Measurements from ENCODE around the gene PAPOLA.
A peak's percentile ranks its signal among the peaks of the same experiment; 100 is the strongest.

Gene PAPOLA

GRCh38 chr14:96589577-96589976 lies 87.4 kb downstream of the PAPOLA start:
- Histone ChIP-seq H3K4me1 (ENCODE audit: control insufficient read depth, insufficient read depth, low read length) (peaks cover 8% of the 10 kb centered on the region), H3K4me3 (ENCODE audit: insufficient read depth, low read depth, low read length) (no peak overlapping the region), H3K27ac (ENCODE audit: insufficient read depth, low read depth, low read length, poor library complexity, severe bottlenecking) (no peak overlapping the region), H3K9me3 (ENCODE audit: control insufficient read depth, low read length) (no peaks in the 10 kb centered on the region), H3K36me3 (ENCODE audit: control insufficient read depth, insufficient read depth, low read length) (no peaks in the 10 kb centered on the region), H3K27me3 (ENCODE audit: control insufficient read depth, insufficient read depth, low read length, poor library complexity, severe bottlenecking) (peaks cover 18% of the 10 kb centered on the region)
- 89 to 94% methylated on average over 3 of the region's 3 CpGs for whole genome bisulfite sequencing, 2 experiments

GRCh38 chr14:96590190-96590864 lies 88.1 kb downstream of the PAPOLA start:
- no peak overlapping the region for H3K27ac ChIP-seq (ENCODE audit: insufficient read depth, low read depth, low read length, poor library complexity, severe bottlenecking)
- peaks cover 18% of the 10 kb centered on the region for H3K27me3 ChIP-seq (ENCODE audit: control insufficient read depth, insufficient read depth, low read length, poor library complexity, severe bottlenecking)
- WGBS, 2 experiments: 49 to 50% methylated on average over 9 of the region's 9 CpGs
- no peaks in the 10 kb centered on the region for H3K36me3 ChIP-seq (ENCODE audit: control insufficient read depth, insufficient read depth, low read length)
- H3K4me1 ChIP-seq (ENCODE audit: control insufficient read depth, insufficient read depth, low read length): peaks cover 8% of the 10 kb centered on the region
- no peaks in the 10 kb centered on the region for H3K9me3 ChIP-seq (ENCODE audit: control insufficient read depth, low read length)
- H3K4me3 ChIP-seq (ENCODE audit: insufficient read depth, low read depth, low read length): no peak overlapping the region

- H3K4me3 ChIP-seq (ENCODE audit: insufficient read depth, low read depth, low read length): peak overlapping the region; percentile 40
- 18 to 19% methylated on average over 54 of the region's 54 CpGs for WGBS, 2 experiments
- H3K27ac ChIP-seq (ENCODE audit: insufficient read depth, low read depth, low read length, poor library complexity, severe bottlenecking): no peak overlapping the region
- no peaks in the 10 kb centered on the region for H3K9me3 ChIP-seq (ENCODE audit: control insufficient read depth, low read length)
- peaks cover 8% of the 10 kb centered on the region for H3K4me1 ChIP-seq (ENCODE audit: control insufficient read depth, insufficient read depth, low read length)
- no peaks in the 10 kb centered on the region for H3K36me3 ChIP-seq (ENCODE audit: control insufficient read depth, insufficient read depth, low read length)
- H3K27me3 ChIP-seq (ENCODE audit: control insufficient read depth, insufficient read depth, low read length, poor library complexity, severe bottlenecking): peaks cover 18% of the 10 kb centered on the region
Measured at GRCh38 chr14:96592591-96593386, 90.6 kb downstream of the PAPOLA start.

- no peak overlapping the region for H3K27ac ChIP-seq (ENCODE audit: insufficient read depth, low read depth, low read length, poor library complexity, severe bottlenecking)
- no peak overlapping the region for H3K4me3 ChIP-seq (ENCODE audit: insufficient read depth, low read depth, low read length)
- WGBS, 2 experiments: 92 to 95% methylated on average over 6 of the region's 6 CpGs
- no peaks in the 10 kb centered on the region for H3K9me3 ChIP-seq (ENCODE audit: control insufficient read depth, low read length)
- peaks cover 8% of the 10 kb centered on the region for H3K4me1 ChIP-seq (ENCODE audit: control insufficient read depth, insufficient read depth, low read length)
- peaks cover 18% of the 10 kb centered on the region for H3K27me3 ChIP-seq (ENCODE audit: control insufficient read depth, insufficient read depth, low read length, poor library complexity, severe bottlenecking)
- no peaks in the 10 kb centered on the region for H3K36me3 ChIP-seq (ENCODE audit: control insufficient read depth, insufficient read depth, low read length)
Measured at GRCh38 chr14:96594961-96595360, 92.8 kb downstream of the PAPOLA start.

- Histone ChIP-seq H3K27me3 (ENCODE audit: control insufficient read depth, insufficient read depth, low read length, poor library complexity, severe bottlenecking) (peaks cover 10% of the 10 kb centered on the region), H3K4me3 (ENCODE audit: insufficient read depth, low read depth, low read length) (no peak overlapping the region), H3K27ac (ENCODE audit: insufficient read depth, low read depth, low read length, poor library complexity, severe bottlenecking) (no peak overlapping the region), H3K36me3 (ENCODE audit: control insufficient read depth, insufficient read depth, low read length) (no peaks in the 10 kb centered on the region), H3K4me1 (ENCODE audit: control insufficient read depth, insufficient read depth, low read length) (peaks cover 3% of the 10 kb centered on the region), H3K9me3 (ENCODE audit: control insufficient read depth, low read length) (no peaks in the 10 kb centered on the region)
- 92 to 97% methylated on average over 5 of the region's 5 CpGs for WGBS, 2 experiments
Measured at GRCh38 chr14:96597680-96598079, 95.5 kb downstream of the PAPOLA start.

- H3K27me3 ChIP-seq (ENCODE audit: control insufficient read depth, insufficient read depth, low read length, poor library complexity, severe bottlenecking): peaks cover 2% of the 10 kb centered on the region
- WGBS, 2 experiments: 87 to 89% methylated on average over 13 of the region's 14 CpGs
Measured at GRCh38 chr14:96598332-96598928, 96.2 kb downstream of the PAPOLA start.

GRCh38 chr14:96599076-96599475 lies 96.9 kb downstream of the PAPOLA start:
- Histone ChIP-seq H3K27ac (ENCODE audit: insufficient read depth, low read depth, low read length, poor library complexity, severe bottlenecking) (no peak overlapping the region), H3K36me3 (ENCODE audit: control insufficient read depth, insufficient read depth, low read length) (no peaks in the 10 kb centered on the region), H3K9me3 (ENCODE audit: control insufficient read depth, low read length) (no peaks in the 10 kb centered on the region), H3K4me3 (ENCODE audit: insufficient read depth, low read depth, low read length) (no peak overlapping the region), H3K27me3 (ENCODE audit: control insufficient read depth, insufficient read depth, low read length, poor library complexity, severe bottlenecking) (no peaks in the 10 kb centered on the region), H3K4me1 (ENCODE audit: control insufficient read depth, insufficient read depth, low read length) (no peaks in the 10 kb centered on the region)
- 94% methylated on average over 10 of the region's 10 CpGs for WGBS, 2 experiments

More at GRCh38 chr14:96598332-96598928, 96.2 kb downstream of the PAPOLA start:
- no peak overlapping the region for H3K4me3 ChIP-seq (ENCODE audit: insufficient read depth, low read depth, low read length)
- no peaks in the 10 kb centered on the region for H3K4me1 ChIP-seq (ENCODE audit: control insufficient read depth, insufficient read depth, low read length)
- H3K9me3 ChIP-seq (ENCODE audit: control insufficient read depth, low read length): no peaks in the 10 kb centered on the region
- H3K27ac ChIP-seq (ENCODE audit: insufficient read depth, low read depth, low read length, poor library complexity, severe bottlenecking): no peak overlapping the region
- H3K36me3 ChIP-seq (ENCODE audit: control insufficient read depth, insufficient read depth, low read length): no peaks in the 10 kb centered on the region

- Histone ChIP-seq H3K27ac (ENCODE audit: insufficient read depth, low read depth, low read length, poor library complexity, severe bottlenecking) (no peak overlapping the region), H3K4me1 (ENCODE audit: control insufficient read depth, insufficient read depth, low read length) (no peaks in the 10 kb centered on the region), H3K4me3 (ENCODE audit: insufficient read depth, low read depth, low read length) (no peak overlapping the region), H3K9me3 (ENCODE audit: control insufficient read depth, low read length) (no peaks in the 10 kb centered on the region), H3K36me3 (ENCODE audit: control insufficient read depth, insufficient read depth, low read length) (no peaks in the 10 kb centered on the region), H3K27me3 (ENCODE audit: control insufficient read depth, insufficient read depth, low read length, poor library complexity, severe bottlenecking) (no peaks in the 10 kb centered on the region)
- 84 to 90% methylated on average over 2 of the region's 2 CpGs for WGBS, 2 experiments
Measured at GRCh38 chr14:96602186-96602585, 100.0 kb downstream of the PAPOLA start.

- H3K9me3 ChIP-seq (ENCODE audit: control insufficient read depth, low read length): no peaks in the 10 kb centered on the region
- 87 to 92% methylated on average over 11 of the region's 11 CpGs for WGBS, 2 experiments
- H3K27me3 ChIP-seq (ENCODE audit: control insufficient read depth, insufficient read depth, low read length, poor library complexity, severe bottlenecking): no peaks in the 10 kb centered on the region
- no peaks in the 10 kb centered on the region for H3K4me1 ChIP-seq (ENCODE audit: control insufficient read depth, insufficient read depth, low read length)
- no peak overlapping the region for H3K4me3 ChIP-seq (ENCODE audit: insufficient read depth, low read depth, low read length)
- H3K36me3 ChIP-seq (ENCODE audit: control insufficient read depth, insufficient read depth, low read length): no peaks in the 10 kb centered on the region
- H3K27ac ChIP-seq (ENCODE audit: insufficient read depth, low read depth, low read length, poor library complexity, severe bottlenecking): no peak overlapping the region
Measured at GRCh38 chr14:96603350-96604255, 101.4 kb downstream of the PAPOLA start.
